GM21515 (cell line): ENCODE data around the gene HDGFL3.
"Not testable (repeated sequence)": the region's sequence is repeated elsewhere in the genome, so short reads cannot be mapped to it uniquely, and the experiment has no call there.

Experiments used
- ATAC-seq: cut with Tn5 transposase; IDR thresholded peaks from one replicate; pipeline ENCODE4 v1.9.1; 2021; ENCODE audit not compliant: unreplicated experiment

The HDGFL3 gene

DNA sequence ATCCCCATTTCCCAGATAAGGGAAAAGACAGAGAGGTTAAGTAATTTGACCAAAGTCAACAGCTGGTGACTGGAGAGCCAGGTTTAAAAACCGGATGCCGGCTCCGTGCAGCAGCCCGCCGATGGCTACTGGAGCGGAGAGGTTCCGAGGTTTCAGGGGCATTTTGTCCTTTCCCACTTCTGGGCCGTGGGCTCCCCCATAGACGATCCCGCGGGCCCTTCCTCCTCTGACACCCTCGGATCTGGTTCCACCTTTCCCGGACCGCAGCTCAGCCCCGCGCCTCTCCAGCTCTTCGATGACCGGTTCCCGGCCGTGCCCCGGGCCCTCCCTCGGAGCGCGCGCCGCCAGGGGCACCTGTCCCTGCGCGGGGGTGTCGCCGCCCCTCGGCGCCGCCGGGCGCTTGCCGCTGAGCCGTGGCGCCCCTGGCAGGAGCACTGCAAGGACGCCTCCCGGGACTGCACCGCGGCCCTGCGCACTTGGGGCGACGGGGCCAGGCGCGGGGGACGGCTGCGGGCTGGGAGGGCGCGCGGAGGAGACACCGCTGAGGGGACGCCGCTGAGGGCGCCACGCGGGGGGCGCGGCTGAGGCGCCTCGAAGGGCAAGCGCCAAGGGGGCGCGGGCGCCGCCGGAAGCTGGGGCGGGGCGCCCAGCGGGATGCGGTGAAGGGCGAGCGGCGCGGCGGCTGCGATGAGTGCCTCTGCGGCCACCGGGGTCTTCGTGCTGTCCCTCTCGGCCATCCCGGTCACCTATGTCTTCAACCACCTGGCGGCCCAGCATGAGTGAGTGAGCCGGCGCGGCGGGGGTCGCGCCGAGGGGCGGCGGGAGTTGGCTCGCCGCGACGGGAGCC is 100.4 kb downstream of the HDGFL3 start, which contains the start of gene TM6SF1:
TSS of gene TM6SF1 (plus strand) at position 652 of the 847 bp plus-strand sequence. CDS start at position 688, 36 bp downstream.
- no peak for ATAC-seq

GRCh38 chr15:83105440-83105839 is 102.2 kb downstream of the HDGFL3 start:
- no peak for ATAC-seq

- ATAC-seq: no peak
Measured at GRCh38 chr15:83104141-83104540, 103.5 kb downstream of the HDGFL3 start.

DNA sequence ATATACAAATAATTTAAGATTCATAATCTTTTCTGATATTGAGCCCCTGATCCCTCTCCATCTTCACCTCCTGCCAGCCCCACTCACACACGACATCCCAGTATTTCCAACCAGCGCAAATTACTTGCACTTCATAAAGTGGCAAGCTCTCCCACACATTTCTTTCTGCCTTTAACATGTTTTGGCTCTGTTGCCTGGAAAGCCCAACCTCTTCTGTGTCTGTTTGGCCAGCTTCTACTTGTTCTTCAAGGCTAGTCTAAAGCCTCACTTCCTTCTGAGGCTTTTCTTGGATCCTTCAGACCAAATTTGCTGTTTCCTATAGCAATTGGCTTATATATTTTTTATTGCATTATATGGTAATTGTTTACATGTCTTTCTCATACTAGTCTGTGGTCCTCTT is 105.3 kb downstream of the HDGFL3 start:
- no peak for ATAC-seq

DNA sequence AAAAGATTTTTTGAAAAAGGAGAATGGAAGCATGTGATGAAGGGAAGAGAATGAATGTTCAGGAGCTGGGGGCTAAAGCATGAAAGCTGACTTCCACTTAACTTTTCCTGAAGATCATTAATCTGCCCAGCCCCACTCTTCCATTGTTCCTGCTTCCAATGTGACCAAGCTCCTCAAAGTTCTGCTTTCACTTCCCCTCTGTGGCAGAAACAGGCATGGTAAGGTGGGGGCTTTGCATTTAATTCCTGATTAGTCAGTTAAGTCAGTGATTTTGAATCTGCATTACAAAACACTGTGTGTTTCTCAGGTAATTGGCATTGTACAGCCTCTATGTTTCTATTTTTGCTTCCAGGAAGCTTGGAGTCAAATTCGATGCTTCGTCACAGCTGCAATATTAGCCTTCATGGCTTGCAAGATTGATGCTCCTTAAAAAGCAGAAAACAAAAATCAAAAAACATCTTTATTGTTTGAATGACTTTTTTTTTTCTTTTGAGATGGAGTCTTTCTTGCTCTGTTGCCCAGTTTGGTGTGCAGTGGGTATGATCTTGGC is 107.5 kb downstream of the HDGFL3 start:
- ATAC-seq: no peak

DNA sequence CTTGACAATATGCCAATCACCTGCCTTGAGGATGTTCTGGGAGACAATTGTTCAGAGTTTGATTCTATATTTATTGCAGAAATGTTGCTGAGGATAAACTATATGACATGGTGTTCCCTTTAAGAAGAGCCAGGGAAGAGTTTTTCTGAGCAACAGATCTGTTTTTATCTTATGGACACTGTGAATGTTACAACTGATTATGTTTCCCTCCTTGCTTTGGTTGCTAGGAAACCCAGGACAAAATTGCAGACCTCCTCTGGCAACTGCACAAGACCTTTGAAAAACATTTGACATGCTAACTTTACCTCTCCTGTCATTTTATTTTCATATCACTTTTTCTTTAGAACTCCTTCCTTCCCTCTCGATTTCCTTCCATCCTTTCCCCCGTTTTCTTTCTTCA is 108.3 kb downstream of the HDGFL3 start:
- ATAC-seq: no peak

DNA sequence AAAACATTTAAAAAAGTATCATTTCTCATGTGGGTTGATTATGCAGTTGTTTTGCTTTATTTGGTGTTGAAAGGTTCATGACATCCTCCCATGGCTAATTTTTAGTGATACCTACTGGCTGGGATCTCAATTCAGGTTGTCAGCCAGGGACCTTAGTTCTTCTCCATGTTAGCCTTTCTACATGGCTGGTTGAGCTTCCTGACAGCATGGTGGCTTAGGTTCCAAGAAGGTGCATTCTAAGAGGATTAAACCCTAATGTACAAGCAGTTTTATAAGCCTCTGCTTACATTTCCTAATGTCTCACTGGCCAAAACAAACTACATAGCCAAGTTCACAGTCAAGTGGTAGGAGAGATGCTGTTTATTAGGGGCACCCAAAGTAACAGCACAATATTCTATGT is 109.5 kb downstream of the HDGFL3 start:
- no peak for ATAC-seq

DNA sequence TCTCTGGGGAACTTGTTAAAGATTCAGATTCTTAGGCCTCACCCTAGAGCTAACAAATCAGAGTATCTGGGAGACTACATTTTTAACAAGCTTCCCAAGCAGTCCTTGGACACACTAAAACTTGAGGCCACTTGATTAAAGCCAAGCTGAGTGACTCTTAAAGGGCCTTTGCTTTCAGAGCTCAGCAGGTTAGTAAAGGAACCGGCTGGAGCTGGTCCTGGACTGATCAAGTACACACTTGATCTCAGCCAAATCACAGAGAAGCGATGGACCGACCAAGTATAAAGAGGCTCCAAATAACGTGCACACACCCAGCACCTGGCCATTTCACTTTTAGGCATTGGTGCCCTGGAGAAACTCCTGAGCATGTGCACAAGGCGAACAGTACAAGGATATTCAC is 113.0 kb downstream of the HDGFL3 start:
- ATAC-seq: no peak

DNA sequence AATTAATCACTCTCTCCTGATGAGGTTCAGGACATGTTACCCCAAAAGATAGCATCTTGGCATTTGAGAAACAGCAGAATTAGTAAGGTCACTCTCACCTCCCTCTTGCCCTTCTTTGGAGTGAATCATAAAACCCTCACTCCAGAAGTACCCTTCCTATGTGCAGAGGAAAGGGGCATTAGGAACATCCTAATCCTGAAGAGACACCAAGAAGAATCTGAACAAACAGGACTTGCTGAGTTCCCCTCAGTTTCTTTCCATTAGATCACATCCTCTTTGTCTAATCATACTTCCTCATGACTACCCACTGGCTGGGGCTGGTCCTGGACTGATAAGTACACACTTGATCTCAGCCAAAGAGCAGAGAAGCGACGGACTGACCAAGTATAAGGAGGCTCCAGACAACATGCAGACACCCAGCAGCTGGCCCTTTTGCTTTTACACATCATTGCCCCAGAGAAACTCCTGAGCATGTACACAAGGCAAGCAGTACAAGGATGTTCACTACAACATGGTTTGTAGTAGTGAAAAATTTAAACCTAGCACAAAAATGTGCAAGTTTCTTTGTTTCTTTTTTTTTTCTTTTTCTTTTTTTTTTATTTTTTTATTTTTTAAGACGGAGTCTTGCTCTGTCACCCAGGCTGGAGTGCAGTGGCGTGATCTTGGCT is 115.2 kb downstream of the HDGFL3 start:
- ATAC-seq: peak; percentile 81

- peak; percentile 17 for ATAC-seq
Measured at GRCh38 chr15:83091965-83092308, 115.7 kb downstream of the HDGFL3 start.

DNA sequence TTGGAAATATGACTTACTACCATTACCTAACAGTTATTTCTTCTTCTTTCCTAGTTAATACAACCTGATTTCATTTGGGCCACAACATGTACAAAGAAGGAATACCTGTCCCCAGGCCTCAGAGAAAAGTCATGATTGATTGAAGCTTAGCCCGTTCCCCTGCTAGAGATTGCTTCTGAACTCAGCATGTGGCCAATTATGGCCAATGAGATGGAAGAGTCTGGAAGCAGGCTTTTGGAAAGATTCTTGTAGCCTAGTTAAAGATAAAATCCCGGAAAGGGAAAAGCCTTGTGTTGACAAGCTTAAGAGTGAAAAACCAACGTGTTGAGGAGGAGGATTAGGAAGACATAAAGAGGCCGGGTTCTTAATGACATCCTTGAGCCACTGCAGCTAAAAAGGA is 117.2 kb downstream of the HDGFL3 start:
- no peak for ATAC-seq

DNA sequence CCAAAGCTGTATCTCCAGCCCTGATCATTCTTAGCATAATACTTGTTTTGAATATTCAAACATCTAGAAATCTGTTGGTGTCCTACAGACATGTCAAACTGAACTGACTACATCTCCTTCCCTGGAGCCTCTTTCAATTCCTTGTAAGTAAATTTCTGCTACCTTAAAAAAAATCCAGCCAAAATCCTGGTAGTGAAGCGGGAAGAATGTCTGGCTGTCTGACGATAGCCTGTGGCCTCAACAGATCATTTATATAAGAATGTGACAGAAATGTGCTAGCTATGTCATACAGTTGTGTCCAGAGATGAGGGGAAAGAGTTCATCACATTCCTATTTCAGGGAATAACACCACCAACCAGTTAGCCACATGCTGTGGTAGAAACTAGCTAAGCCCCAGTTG is 118.7 kb downstream of the HDGFL3 start:
- ATAC-seq: no peak

DNA sequence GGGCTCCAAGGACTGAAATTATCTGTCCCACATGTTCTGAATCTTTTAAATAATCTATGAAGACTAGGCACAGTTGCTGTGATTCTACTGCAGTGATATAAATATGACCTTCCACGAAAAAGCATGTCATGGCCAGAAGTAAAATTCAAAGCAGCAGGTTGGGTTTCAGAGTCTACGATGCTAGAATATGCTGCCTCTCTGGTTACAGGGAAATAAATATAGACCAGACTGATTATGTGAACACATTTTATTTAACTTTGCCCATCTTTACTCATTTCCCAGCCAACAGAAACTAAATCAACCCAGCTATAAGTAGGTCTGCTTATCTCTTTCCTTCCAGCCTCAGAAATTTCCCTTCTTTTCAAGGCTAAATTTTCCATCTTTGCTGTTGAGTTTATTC is 120.0 kb downstream of the HDGFL3 start:
- ATAC-seq: no peak

GRCh38 chr15:83085864-83086552 is 121.6 kb downstream of the HDGFL3 start:
- not testable (repeated sequence) for ATAC-seq

- ATAC-seq: not testable (repeated sequence)
Measured at GRCh38 chr15:83085461-83085860, 122.2 kb downstream of the HDGFL3 start.

GRCh38 chr15:83082730-83083386 is 124.8 kb downstream of the HDGFL3 start:
- ATAC-seq: no peak

- ATAC-seq: no peak
Measured at GRCh38 chr15:83081256-83082014, 126.2 kb downstream of the HDGFL3 start.

DNA sequence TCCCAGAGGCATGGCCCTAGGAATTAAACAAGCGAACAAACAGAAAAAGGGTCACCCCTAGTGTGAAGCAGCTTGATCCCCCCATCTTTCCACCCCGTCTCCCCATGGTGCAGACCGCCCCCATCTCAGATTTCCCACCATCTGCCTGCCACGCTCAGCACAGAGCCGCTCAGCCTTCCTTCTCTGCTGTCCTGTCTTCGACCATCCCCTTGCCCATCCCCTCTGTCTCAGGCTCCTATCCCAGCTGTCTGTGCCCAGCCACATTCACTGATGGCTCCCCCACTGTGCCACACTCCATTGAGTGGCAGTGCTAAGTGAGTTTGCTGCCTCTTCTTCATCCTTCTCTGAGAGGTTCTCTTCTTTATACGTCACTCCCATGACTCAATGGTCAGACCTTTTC is 128.9 kb downstream of the HDGFL3 start:
- ATAC-seq: no peak
